ENCODE results near the gene SLC17A3.

SLC17A3 gene

DNA sequence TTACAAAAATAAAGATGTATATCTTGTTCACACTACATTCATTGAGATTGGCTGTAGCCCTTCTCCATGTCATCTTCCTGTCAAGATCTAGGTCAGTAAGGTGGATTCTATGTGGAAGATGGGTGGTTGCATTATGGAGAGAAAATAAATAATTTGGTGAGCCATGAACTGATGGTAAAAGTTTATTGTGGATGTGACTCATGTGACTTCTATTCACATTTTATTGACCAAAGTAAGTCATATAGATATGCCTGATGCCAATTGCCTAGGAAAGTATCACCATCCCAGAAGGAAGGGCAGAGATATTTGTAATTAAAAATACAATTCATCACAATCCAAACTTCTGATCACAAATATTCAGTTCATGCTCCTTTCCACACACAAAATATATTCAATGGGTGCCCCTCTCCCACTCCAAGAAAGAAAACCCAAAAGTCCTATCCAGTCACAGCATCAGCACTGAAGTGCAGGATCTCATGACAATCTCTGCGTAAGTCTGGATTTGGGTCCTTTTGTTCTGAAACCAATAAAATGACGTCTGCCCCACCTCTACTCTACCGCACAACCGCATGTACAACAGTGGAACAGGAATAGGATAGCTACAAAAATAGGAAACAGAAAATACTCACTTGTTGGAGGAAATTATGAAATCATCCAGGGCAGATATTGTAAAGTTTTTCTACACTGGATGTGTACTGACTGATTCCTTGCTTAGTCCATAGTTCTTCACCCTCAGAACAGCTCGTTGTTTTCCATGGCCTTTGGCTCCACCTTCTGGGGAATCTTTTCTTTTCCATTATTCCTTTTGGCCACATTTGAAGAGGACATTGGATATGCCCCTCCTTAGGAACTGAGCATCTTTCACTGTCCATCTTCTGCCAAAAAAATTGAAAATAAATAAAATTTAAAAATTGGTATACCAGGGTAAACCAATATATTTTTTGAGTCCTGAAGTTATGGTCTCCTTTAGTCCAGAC is 16.1 kb upstream of the SLC17A3 start:
- DNase-seq (ENCODE audit: low read depth): no peak

DNA sequence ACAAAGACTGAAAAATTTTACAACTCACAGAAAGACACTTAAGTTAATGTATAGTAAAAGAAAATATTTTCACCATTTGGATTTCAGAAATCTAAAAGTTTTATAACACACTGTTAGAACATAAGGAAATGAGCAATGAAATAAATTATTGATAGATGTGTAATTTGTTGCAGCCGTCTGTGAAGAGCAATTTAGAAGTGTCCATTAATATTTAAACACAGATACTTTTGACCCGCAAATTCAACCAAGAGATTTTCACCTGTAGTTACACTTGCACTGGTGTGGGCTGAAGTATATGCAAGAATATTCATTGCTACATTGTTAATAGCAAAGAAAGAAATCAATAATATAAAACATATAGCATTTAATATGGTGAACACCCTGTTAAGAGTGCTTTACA is 14.6 kb upstream of the SLC17A3 start:
- no peak for DNase-seq (ENCODE audit: low read depth)

GRCh38 chr6:25886066-25886465 is 12.0 kb upstream of the SLC17A3 start:
- DNase-seq (ENCODE audit: low read depth): no peak

DNA sequence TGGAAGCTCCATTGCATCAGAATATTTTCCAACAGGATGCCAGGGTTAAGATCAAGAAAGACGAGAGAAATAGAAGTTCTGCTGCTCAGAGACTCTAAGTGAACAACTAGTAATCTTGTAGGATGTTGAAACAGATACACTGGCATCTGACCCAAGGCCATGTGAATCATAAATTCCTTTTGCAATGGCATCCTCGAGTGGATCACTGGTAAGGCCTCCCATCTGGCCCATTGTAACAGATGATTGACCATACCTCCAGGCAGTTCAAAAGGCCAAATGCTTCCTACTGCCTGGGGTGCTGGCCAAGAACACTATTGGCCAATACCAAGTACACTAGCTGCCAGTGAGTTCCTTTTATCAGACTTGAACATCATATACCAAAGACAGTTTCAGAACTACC is 9.9 kb upstream of the SLC17A3 start:
- DNase-seq (ENCODE audit: low read depth): no peak

DNA sequence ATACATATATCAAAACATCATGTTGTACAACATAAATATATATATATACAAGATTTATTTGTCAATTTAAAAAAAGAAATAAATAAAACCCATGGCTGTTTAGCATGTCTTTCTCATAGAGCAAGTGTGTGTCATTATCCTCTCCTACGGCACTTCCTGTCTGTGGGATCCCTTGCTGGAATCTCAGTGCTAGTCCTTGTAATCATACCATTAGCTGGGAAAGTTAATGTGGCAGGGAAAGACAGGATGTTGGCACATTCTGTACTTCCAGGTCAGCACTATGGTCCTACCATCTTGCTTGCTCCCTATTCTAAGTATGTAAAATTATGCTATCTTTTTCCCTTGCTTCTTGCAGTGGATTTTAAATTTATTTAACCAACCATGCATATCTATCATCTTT is 9.5 kb upstream of the SLC17A3 start:
- no peak for DNase-seq (ENCODE audit: low read depth)

DNA sequence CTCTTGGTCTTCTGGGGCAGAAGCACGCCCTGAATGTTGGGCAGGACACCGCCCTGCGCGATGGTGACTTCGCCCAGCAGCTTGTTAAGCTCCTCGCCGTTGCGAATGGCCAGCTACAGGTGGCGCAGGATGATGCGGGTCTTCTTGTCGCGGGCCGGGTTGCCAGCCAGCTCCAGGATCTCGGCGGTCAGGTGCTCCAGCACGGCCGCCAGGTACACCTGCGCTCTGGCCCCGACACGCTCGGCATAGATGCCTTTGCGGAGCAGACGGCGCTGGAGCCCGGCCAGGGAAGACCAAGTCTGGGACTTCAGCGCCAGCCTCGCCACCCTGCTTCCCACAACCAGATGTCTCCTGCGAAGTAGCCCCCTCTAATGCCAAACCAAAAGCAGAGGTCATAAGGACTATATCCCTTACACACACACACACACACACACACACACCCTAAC is 8.0 kb upstream of the SLC17A3 start:
- DNase-seq (ENCODE audit: low read depth): peak; percentile 30

DNA sequence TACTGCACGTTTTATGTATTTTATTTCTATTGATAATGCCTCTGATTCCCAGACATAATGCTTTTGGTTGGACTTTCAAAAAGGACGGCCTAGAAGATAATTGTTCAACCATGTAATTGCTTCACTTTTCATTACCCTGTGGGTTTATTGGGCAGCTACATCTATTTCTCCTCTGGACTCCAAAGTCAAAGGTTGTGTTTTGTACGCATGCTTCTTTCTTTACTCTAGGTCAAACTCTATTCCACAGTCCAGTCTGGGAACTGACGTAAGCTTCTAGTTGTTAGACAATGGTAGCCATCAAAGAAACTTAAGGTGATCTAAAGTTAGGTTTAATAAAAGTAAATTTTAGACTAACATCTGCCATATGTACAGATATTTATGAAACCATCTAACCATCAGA is 6.6 kb upstream of the SLC17A3 start:
- no peak for DNase-seq (ENCODE audit: low read depth)

- no peak for DNase-seq (ENCODE audit: low read depth)
These were observed 4.8 kb upstream of the SLC17A3 start for GRCh38 chr6:25878721-25879322.

- DNase-seq (ENCODE audit: low read depth): no peak
These were observed 2.0 kb upstream of the SLC17A3 start for GRCh38 chr6:25875926-25876602.

- no peak for DNase-seq (ENCODE audit: low read depth)
These were observed 1.5 kb upstream of the SLC17A3 start for GRCh38 chr6:25875563-25875905.

- no peak for DNase-seq (ENCODE audit: low read depth)
These were observed 949 bp upstream of the SLC17A3 start for GRCh38 chr6:25874822-25875562.

DNA sequence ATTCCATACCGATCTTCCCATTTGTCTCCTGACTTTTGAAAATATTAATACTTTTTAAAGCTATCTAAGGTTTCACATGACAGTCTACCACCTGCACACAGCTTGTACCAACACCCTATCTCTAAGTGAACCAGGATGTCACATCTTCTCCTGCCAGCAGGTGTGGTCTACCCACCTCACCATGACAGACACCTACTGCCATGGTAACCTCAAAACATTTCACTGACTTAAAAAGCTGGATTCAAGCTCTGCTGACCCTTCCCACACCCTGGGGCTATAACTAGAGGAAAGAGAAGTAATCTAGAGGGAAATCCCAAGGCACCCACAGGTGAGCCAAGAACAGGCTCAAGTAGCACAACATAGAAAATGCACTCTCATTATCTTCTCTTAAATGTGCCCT is 1.2 kb downstream of the SLC17A3 start:
- no peak for DNase-seq (ENCODE audit: low read depth)

DNA sequence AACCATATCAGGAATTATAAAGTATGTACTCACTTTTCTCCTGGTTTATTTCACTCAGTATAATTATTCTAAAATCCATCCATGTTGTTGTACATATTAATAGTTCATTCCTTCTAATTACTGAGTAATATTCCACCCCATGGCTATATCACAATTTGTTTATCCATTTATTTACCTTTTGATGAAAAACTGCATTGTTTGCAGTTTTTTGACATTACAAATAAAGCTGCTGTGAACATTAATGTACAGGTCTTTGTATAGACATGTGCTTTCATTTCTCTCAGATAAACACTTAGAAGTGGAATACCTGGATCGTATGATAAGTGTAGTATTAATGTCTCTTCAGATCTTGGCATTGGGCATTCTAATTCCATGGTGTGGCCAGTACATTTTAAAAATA is 4.2 kb downstream of the SLC17A3 start:
- DNase-seq (ENCODE audit: low read depth): no peak

DNA sequence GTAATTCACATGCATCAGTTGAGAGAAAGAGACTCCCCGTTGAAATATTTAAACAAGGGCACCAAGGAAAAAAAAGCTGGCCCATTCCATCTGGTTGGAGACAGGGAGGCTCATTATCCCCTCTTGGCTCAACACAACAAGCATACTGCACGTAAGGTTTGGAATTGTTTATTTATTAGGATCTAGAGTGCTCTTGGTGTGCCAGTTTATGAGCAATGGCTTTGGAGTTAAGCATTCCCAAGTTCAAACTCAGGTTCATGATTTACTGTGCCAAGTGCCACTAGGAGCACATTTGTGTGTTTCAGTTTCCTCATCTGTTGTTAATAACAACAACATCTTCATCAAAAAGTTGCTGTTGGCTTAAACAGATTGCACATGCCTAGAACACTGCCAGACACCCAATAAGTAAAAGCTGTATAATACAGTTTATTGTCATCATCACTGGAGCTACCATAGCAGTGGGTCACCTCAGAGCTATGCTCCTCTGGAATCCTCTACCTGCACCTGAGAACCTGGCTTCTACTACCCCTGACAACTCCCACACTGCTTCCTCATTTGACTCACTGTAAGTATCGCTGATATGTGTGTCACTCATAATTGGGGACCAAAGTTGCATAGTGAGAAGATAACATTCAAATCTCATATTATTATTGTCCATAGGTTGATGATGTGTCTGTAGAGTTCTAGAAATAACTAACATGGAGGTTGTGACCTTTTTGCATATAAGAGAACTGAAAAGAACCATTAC is 5.4 kb downstream of the SLC17A3 start:
- no peak for DNase-seq (ENCODE audit: low read depth)

- DNase-seq (ENCODE audit: low read depth): no peak
These were observed 8.0 kb downstream of the SLC17A3 start for GRCh38 chr6:25866011-25866410.

DNA sequence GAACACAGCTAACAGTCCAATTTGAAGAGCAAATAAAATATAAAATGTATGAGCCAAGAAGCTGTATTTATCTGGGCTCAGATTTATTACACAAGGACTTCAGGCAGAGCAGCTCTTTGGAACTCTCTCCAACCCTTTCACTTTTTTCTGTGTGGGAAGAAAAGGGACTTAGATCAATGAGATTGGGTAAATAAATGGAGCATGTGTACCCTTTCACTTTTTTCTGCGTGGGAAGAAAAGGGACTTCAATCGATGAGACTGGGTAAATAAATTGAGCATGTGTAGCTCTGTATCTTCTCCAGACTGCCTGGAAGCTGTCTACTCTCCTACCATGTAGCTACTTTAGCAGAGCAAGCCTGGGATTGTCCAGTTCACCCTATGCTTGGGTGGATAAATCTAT is 10.7 kb downstream of the SLC17A3 start:
- DNase-seq (ENCODE audit: low read depth): no peak

GRCh38 chr6:25862199-25862598 is 11.8 kb downstream of the SLC17A3 start:
- DNase-seq (ENCODE audit: low read depth): no peak

- DNase-seq (ENCODE audit: low read depth): no peak
These were observed 21.3 kb downstream of the SLC17A3 start for GRCh38 chr6:25852756-25853155.

- DNase-seq (ENCODE audit: low read depth): no peak
These were observed 22.1 kb downstream of the SLC17A3 start for GRCh38 chr6:25851961-25852360.

GRCh38 chr6:25844518-25844917 is 29.5 kb downstream of the SLC17A3 start:
- DNase-seq (ENCODE audit: low read depth): no peak

DNA sequence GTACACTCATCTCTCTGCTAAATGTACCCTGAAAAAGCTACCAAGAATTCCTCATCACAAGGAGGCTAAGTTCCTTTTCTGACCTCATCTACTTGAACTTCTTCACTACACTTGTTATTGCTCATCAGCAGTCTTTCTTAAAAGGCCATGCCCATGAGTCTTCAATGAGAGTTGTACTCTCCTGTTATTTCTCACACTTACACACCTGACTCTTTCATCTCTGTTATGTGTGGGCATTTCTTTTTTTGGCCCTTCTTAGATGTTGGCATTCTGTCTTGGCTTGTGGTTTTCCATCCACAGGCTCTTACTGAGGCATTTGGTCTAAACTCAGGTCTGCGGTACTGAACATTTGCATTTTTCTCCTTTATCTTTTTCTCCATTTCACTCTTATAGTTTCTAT is 31.5 kb downstream of the SLC17A3 start:
- no peak for DNase-seq (ENCODE audit: low read depth)
